Astrocyte (in vitro differentiated cells and primary cell): ENCODE results near the gene SVIL. TPM values are rescaled to one million over a fixed set of nuclear protein-coding genes. Genes with fewer than 3 reads are reported as not detected.
"Not testable (repeated sequence)": the region's sequence is repeated elsewhere in the genome, so short reads cannot be mapped to it uniquely, and the experiment has no call there.

Source experiments
- DNase-seq: peaks from one replicate; pipeline ENCODE4 v3.0.0-alpha.2; 2010; ENCODE audit warnings: low read depth
- FAIRE-seq: peaks from 2 replicates; lab custom pipeline; 2011; peaks lifted over from hg19 to GRCh38; lab: Jason Lieb, UNC
- H2AFZ ChIP-seq: 2 replicates; pipeline ENCODE4 v1.6.0; 2012; ENCODE audit warnings: low read depth, low read length, inconsistent platforms
- H3K27ac ChIP-seq: 2 replicates; pipeline ENCODE4 v1.5.1; 2011; ENCODE audit warnings: low read depth, low read length, inconsistent platforms
- H3K27me3 ChIP-seq: 2 replicates; pipeline ENCODE4 v1.6.0; 2011; ENCODE audit warnings: low read length, inconsistent platforms; ENCODE audit not compliant: insufficient read depth
- H3K36me3 ChIP-seq: 2 replicates; pipeline ENCODE4 v1.5.1; 2011; ENCODE audit warnings: low read length, inconsistent platforms; ENCODE audit not compliant: insufficient read depth
- H3K4me1 ChIP-seq: 2 replicates; pipeline ENCODE4 v1.5.1; 2011; ENCODE audit warnings: low read length, inconsistent platforms; ENCODE audit not compliant: insufficient read depth
- H3K4me2 ChIP-seq: 2 replicates; pipeline ENCODE4 v1.6.0; 2012; ENCODE audit warnings: low read length, inconsistent platforms
- H3K4me3 ChIP-seq: 2 replicates; pipeline ENCODE4 v1.5.1; 2011; ENCODE audit warnings: low read depth, mild to moderate bottlenecking, low read length, inconsistent platforms; ENCODE audit not compliant: insufficient read depth
- H3K79me2 ChIP-seq: 2 replicates; pipeline ENCODE4 v1.6.0; 2012; ENCODE audit warnings: mild to moderate bottlenecking, low read length, inconsistent platforms; ENCODE audit not compliant: insufficient read depth
- H3K9ac ChIP-seq: 2 replicates; pipeline ENCODE4 v1.6.0; 2012; ENCODE audit warnings: mild to moderate bottlenecking, low read length, inconsistent platforms
- H3K9me3 ChIP-seq: 2 replicates; pipeline ENCODE4 v1.5.1; 2012; ENCODE audit warnings: low read depth, mild to moderate bottlenecking, low read length, inconsistent platforms; ENCODE audit not compliant: insufficient read depth
- H4K20me1 ChIP-seq: 2 replicates; pipeline ENCODE4 v1.6.0; 2012; ENCODE audit warnings: low read length, inconsistent platforms; ENCODE audit not compliant: insufficient read depth
- H3K27ac Mint-ChIP-seq: one replicate; pipeline ENCODE4 v1.8.0; 2021; ENCODE audit warnings: mild to moderate bottlenecking, mixed read lengths; ENCODE audit not compliant: unreplicated experiment
- H3K27me3 Mint-ChIP-seq: one replicate; pipeline ENCODE4 v1.8.0; 2021; ENCODE audit warnings: low read depth, mixed read lengths; ENCODE audit not compliant: unreplicated experiment
- H3K36me3 Mint-ChIP-seq: one replicate; pipeline ENCODE4 v1.8.0; 2021; ENCODE audit warnings: low read depth, mixed read lengths; ENCODE audit not compliant: unreplicated experiment
- H3K4me1 Mint-ChIP-seq: one replicate; pipeline ENCODE4 v1.8.0; 2021; ENCODE audit warnings: low read depth, mixed read lengths; ENCODE audit not compliant: unreplicated experiment
- H3K4me3 Mint-ChIP-seq: one replicate; pipeline ENCODE4 v1.8.0; 2021; ENCODE audit warnings: mild to moderate bottlenecking, moderate library complexity, mixed read lengths; ENCODE audit not compliant: unreplicated experiment
- H3K9me3 Mint-ChIP-seq: one replicate; pipeline ENCODE4 v1.8.0; 2021; ENCODE audit warnings: mild to moderate bottlenecking, mixed read lengths; ENCODE audit not compliant: unreplicated experiment
- CTCF ChIP-seq: IDR thresholded peaks from 2 replicates; pipeline ENCODE4 v1.5.1; 2011; ENCODE audit warnings: low read depth, mild to moderate bottlenecking, inconsistent platforms, low read length, moderate library complexity; ENCODE audit not compliant: insufficient read depth
- EZH2 ChIP-seq: IDR thresholded peaks from 2 replicates; pipeline ENCODE4 v1.6.1; 2012; ENCODE audit warnings: mild to moderate bottlenecking, low read length, inconsistent platforms; ENCODE audit not compliant: insufficient read depth
- total RNA-seq: library from RNA; stranded (reverse); gene quantifications from 2 replicates; pipeline ENCODE4 v1.2.1, GENCODE V29; 2021

Gene SVIL
- total RNA-seq, 1 donor from 2014 or later = 70.4 TPM

- no peak for DNase-seq
- Histone ChIP-seq H3K27ac (no peak overlapping the region), H3K9ac (no peak overlapping the region), H4K20me1 (peaks cover 25% of the 10 kb centered on the region), H3K79me2 (no peaks in the 10 kb centered on the region), H3K27me3 (no peaks in the 10 kb centered on the region), H2AFZ (no peak overlapping the region), H3K4me3 (no peak overlapping the region), H3K9me3 (no peaks in the 10 kb centered on the region), H3K4me1 (no peaks in the 10 kb centered on the region), H3K4me2 (no peak overlapping the region), H3K36me3 (peaks cover 9% of the 10 kb centered on the region)
- Mint-ChIP-seq H3K9me3 (no peaks in the 10 kb centered on the region), H3K27ac (no peak overlapping the region), H3K4me1 (no peaks in the 10 kb centered on the region), H3K36me3 (peaks cover 11% of the 10 kb centered on the region), H3K4me3 (no peak overlapping the region), H3K27me3 (no peaks in the 10 kb centered on the region)
- no peak for FAIRE-seq
- TF ChIP-seq CTCF (no peak), EZH2 (no peak)
These were observed 126.1 kb downstream of the SVIL start for GRCh38 chr10:29508554-29509244.

GRCh38 chr10:29507750-29508149 is 127.0 kb downstream of the SVIL start:
- not testable (repeated sequence) for FAIRE-seq, H3K4me3 Mint-ChIP-seq, H3K36me3 ChIP-seq

GRCh38 chr10:29506324-29506921 is 128.3 kb downstream of the SVIL start:
- H3K4me3 Mint-ChIP-seq, H3K4me3 ChIP-seq, H3K4me1 ChIP-seq, H3K27ac ChIP-seq, H3K4me2 ChIP-seq, H3K79me2 ChIP-seq, DNase-seq, H2AFZ ChIP-seq, H3K36me3 ChIP-seq, H3K27me3 Mint-ChIP-seq, H3K27me3 ChIP-seq, H3K27ac Mint-ChIP-seq, H3K4me1 Mint-ChIP-seq, H3K9me3 Mint-ChIP-seq, H3K9me3 ChIP-seq, FAIRE-seq, H3K9ac ChIP-seq: not testable (repeated sequence)
- peaks cover 12% of the 10 kb centered on the region for H4K20me1 ChIP-seq
- H3K36me3 Mint-ChIP-seq = peaks cover 13% of the 10 kb centered on the region

More at GRCh38 chr10:29507750-29508149, 127.0 kb downstream of the SVIL start:
- H4K20me1 ChIP-seq = peaks cover 17% of the 10 kb centered on the region
- not testable (repeated sequence) for H3K9me3 Mint-ChIP-seq, H3K27ac ChIP-seq, H2AFZ ChIP-seq, H3K4me3 ChIP-seq, DNase-seq, H3K27ac Mint-ChIP-seq, H3K27me3 Mint-ChIP-seq, H3K9ac ChIP-seq, H3K27me3 ChIP-seq, H3K4me1 Mint-ChIP-seq, H3K4me2 ChIP-seq, H3K9me3 ChIP-seq, H3K4me1 ChIP-seq, H3K79me2 ChIP-seq
- peaks cover 11% of the 10 kb centered on the region for H3K36me3 Mint-ChIP-seq
